ENCODE results near the gene LATS1.

Gene LATS1

GRCh38 chr6:149727793-149728498 lies 10.0 kb upstream of the LATS1 start:
- no peak overlapping the region for H2AFZ ChIP-seq (ENCODE audit: low read length, unreplicated experiment)
- H3K27ac ChIP-seq (ENCODE audit: low read depth, low read length), result no peak overlapping the region
- no peaks in the 10 kb centered on the region for H3K79me2 ChIP-seq (ENCODE audit: control insufficient read depth, insufficient read depth, low read length, unreplicated experiment)
- H3K4me1 ChIP-seq (ENCODE audit: control insufficient read depth, insufficient read depth, low read length, unreplicated experiment), result peaks cover 5% of the 10 kb centered on the region
- H3K27me3 ChIP-seq (ENCODE audit: insufficient read depth, low read length), result no peaks in the 10 kb centered on the region
- H3K36me3 ChIP-seq (ENCODE audit: insufficient read depth, low read length), result 0 out of 2 replicates have a peak, but pooled peaks cover 8% of the 10 kb centered on the region
- H3K4me3 ChIP-seq (ENCODE audit: low read depth, low read length), result no peak overlapping the region

DNA sequence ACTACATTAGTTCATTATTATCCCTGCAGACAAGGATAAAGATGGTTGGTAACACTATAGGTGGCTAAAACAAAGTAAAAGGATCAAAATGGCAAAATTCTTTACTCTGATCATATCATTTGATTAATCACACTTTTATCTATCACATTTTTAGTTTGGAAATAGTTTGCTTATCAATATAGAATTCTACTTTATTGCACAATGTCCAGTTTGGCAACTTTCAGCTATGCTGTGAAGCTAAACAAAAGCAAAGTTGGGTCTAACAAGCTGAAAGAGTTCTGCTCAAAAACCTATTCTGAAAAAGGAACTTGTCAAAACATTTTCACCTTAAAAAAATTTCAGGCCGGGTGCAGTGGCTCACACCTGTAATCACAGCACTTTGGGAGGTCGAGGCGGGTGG lies 7.9 kb upstream of the LATS1 start:
- Histone ChIP-seq H3K27ac (ENCODE audit: low read depth, low read length) (no peak overlapping the region), H3K4me3 (ENCODE audit: low read depth, low read length) (no peak overlapping the region), H3K79me2 (ENCODE audit: control insufficient read depth, insufficient read depth, low read length, unreplicated experiment) (no peaks in the 10 kb centered on the region), H2AFZ (ENCODE audit: low read length, unreplicated experiment) (no peak overlapping the region), H3K4me1 (ENCODE audit: control insufficient read depth, insufficient read depth, low read length, unreplicated experiment) (peaks cover 5% of the 10 kb centered on the region), H3K27me3 (ENCODE audit: insufficient read depth, low read length) (no peaks in the 10 kb centered on the region), H3K36me3 (ENCODE audit: insufficient read depth, low read length) (0 out of 2 replicates have a peak, but pooled peaks cover 8% of the 10 kb centered on the region)

- Histone ChIP-seq H3K79me2 (ENCODE audit: control insufficient read depth, insufficient read depth, low read length, unreplicated experiment) (no peaks in the 10 kb centered on the region), H3K4me1 (ENCODE audit: control insufficient read depth, insufficient read depth, low read length, unreplicated experiment) (peaks cover 5% of the 10 kb centered on the region), H2AFZ (ENCODE audit: low read length, unreplicated experiment) (no peak overlapping the region), H3K27ac (ENCODE audit: low read depth, low read length) (no peak overlapping the region), H3K4me3 (ENCODE audit: low read depth, low read length) (no peak overlapping the region), H3K36me3 (ENCODE audit: insufficient read depth, low read length) (0 out of 2 replicates have a peak, but pooled peaks cover 3% of the 10 kb centered on the region), H3K27me3 (ENCODE audit: insufficient read depth, low read length) (no peaks in the 10 kb centered on the region)
Observed at GRCh38 chr6:149723771-149724417, 6.0 kb upstream of the LATS1 start.

DNA sequence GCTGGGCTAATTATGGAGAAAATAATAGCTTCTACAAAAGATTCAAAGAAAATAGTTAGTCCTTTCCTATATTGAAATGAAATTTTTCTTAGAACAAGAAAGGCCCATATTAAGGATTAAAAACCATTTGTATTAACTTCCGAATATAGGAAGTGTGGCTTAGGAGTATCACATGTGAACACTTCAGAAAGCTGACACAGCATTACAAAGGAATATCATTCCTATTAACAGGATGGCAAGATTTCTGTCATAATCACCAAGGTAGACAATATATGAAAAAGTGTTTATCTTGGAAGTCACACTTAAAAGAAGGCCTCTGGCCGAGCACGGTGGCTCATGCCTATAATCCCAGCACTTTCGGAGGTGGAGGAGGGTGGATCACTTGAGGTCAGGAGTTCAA lies 5.4 kb upstream of the LATS1 start:
- H3K4me1 ChIP-seq (ENCODE audit: control insufficient read depth, insufficient read depth, low read length, unreplicated experiment), result peaks cover 8% of the 10 kb centered on the region
- H3K4me3 ChIP-seq (ENCODE audit: low read depth, low read length), result no peak overlapping the region
- H3K36me3 ChIP-seq (ENCODE audit: insufficient read depth, low read length), result 0 out of 2 replicates have a peak, but pooled peaks cover 3% of the 10 kb centered on the region
- H3K27ac ChIP-seq (ENCODE audit: low read depth, low read length), result no peak overlapping the region
- no peak overlapping the region for H2AFZ ChIP-seq (ENCODE audit: low read length, unreplicated experiment)
- H3K27me3 ChIP-seq (ENCODE audit: insufficient read depth, low read length), result no peaks in the 10 kb centered on the region
- H3K79me2 ChIP-seq (ENCODE audit: control insufficient read depth, insufficient read depth, low read length, unreplicated experiment), result peaks cover 5% of the 10 kb centered on the region

DNA sequence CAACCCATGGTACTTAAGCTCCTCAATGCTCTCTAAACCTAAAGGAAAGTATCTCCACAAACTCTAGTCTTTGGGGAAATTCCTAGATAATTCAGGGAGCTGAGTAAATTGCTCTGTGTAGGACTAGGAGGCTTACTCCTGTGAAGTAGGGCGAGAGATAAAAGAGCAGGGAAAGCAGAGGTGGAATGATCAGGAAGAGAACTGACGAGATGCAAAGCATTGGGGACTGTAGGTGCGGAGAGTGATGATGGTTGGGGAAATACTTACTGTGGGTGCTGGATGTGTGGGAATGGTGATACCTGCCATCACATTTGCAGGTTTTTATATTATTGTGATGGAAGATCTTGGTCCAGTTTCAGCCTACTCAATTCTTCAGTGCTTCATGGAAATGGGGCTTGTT lies 1.6 kb upstream of the LATS1 start:
- peaks cover 8% of the 10 kb centered on the region for H3K4me1 ChIP-seq (ENCODE audit: control insufficient read depth, insufficient read depth, low read length, unreplicated experiment)
- no peaks in the 10 kb centered on the region for H3K27me3 ChIP-seq (ENCODE audit: insufficient read depth, low read length)
- H3K79me2 ChIP-seq (ENCODE audit: control insufficient read depth, insufficient read depth, low read length, unreplicated experiment), result peaks cover 41% of the 10 kb centered on the region
- no peak overlapping the region for H3K4me3 ChIP-seq (ENCODE audit: low read depth, low read length)
- no peak overlapping the region for H2AFZ ChIP-seq (ENCODE audit: low read length, unreplicated experiment)
- no peaks in the 10 kb centered on the region for H3K36me3 ChIP-seq (ENCODE audit: insufficient read depth, low read length)
- H3K27ac ChIP-seq (ENCODE audit: low read depth, low read length), result no peak overlapping the region

GRCh38 chr6:149717255-149717587 lies 680 bp downstream of the LATS1 start:
- peak overlapping the region; percentile 88 for H3K27ac ChIP-seq (ENCODE audit: low read depth, low read length)
- H3K4me1 ChIP-seq (ENCODE audit: control insufficient read depth, insufficient read depth, low read length, unreplicated experiment), result peaks cover 3% of the 10 kb centered on the region
- peaks cover 61% of the 10 kb centered on the region for H3K79me2 ChIP-seq (ENCODE audit: control insufficient read depth, insufficient read depth, low read length, unreplicated experiment)
- no peaks in the 10 kb centered on the region for H3K36me3 ChIP-seq (ENCODE audit: insufficient read depth, low read length)
- peak overlapping the region; percentile 94 for H3K4me3 ChIP-seq (ENCODE audit: low read depth, low read length)
- peak overlapping the region; percentile 95 for H2AFZ ChIP-seq (ENCODE audit: low read length, unreplicated experiment)
- H3K27me3 ChIP-seq (ENCODE audit: insufficient read depth, low read length), result no peaks in the 10 kb centered on the region

GRCh38 chr6:149716181-149716963 lies 1.5 kb downstream of the LATS1 start:
- H3K27me3 ChIP-seq (ENCODE audit: insufficient read depth, low read length), result no peaks in the 10 kb centered on the region
- H3K79me2 ChIP-seq (ENCODE audit: control insufficient read depth, insufficient read depth, low read length, unreplicated experiment), result peaks cover 66% of the 10 kb centered on the region
- H3K27ac ChIP-seq (ENCODE audit: low read depth, low read length), result peak overlapping the region; percentile 88

DNA sequence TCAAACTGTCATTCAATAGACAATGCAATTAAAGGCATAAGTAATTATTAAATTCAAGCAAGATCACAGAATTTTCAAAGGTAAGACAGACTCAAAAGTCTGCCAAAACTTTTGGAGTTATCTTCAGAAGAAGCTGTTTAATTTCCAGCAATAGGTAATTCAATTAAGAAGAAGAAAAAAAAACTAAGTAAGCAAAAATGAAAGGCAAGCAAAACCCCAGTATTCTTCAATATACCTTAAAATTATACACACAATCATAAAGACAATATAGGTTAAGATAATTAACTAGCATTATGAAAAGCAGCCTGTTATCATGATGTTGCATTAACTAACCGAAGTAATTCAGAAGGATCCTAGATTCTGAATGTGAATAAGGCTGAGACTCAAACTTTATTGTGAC lies 3.5 kb downstream of the LATS1 start:
- Histone ChIP-seq H3K4me3 (ENCODE audit: low read depth, low read length) (no peak overlapping the region), H3K27me3 (ENCODE audit: insufficient read depth, low read length) (no peaks in the 10 kb centered on the region), H3K27ac (ENCODE audit: low read depth, low read length) (no peak overlapping the region), H2AFZ (ENCODE audit: low read length, unreplicated experiment) (no peak overlapping the region), H3K79me2 (ENCODE audit: control insufficient read depth, insufficient read depth, low read length, unreplicated experiment) (peaks cover 83% of the 10 kb centered on the region), H3K36me3 (ENCODE audit: insufficient read depth, low read length) (no peaks in the 10 kb centered on the region), H3K4me1 (ENCODE audit: control insufficient read depth, insufficient read depth, low read length, unreplicated experiment) (peaks cover 7% of the 10 kb centered on the region)

More at GRCh38 chr6:149716181-149716963, 1.5 kb downstream of the LATS1 start:
- Histone ChIP-seq H3K4me3 (ENCODE audit: low read depth, low read length) (peak overlapping the region; percentile 94), H3K4me1 (ENCODE audit: control insufficient read depth, insufficient read depth, low read length, unreplicated experiment) (peaks cover 3% of the 10 kb centered on the region), H3K36me3 (ENCODE audit: insufficient read depth, low read length) (no peaks in the 10 kb centered on the region), H2AFZ (ENCODE audit: low read length, unreplicated experiment) (no peak overlapping the region)

DNA sequence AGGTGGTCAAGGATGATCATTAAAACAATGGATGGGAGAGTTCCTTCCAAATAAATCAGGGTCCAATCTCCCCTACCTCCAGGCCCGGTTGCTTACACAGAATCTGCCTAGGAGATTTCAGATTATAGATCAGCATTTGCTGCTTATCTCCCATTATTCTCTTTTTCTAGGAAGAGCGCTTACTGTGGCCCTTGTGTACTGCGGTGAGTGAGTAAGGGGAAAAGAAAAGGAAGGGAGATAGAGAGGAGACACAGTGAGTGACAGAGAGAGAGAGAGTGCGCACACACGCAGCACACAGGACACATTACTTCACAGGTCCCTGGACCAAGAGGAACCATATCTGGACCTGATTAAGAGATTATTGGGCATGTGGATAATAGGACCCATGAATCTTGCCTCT lies 6.2 kb downstream of the LATS1 start:
- H3K27me3 ChIP-seq (ENCODE audit: insufficient read depth, low read length), result no peaks in the 10 kb centered on the region
- peaks cover 4% of the 10 kb centered on the region for H3K4me1 ChIP-seq (ENCODE audit: control insufficient read depth, insufficient read depth, low read length, unreplicated experiment)
- H3K36me3 ChIP-seq (ENCODE audit: insufficient read depth, low read length), result no peaks in the 10 kb centered on the region
- peaks cover 86% of the 10 kb centered on the region for H3K79me2 ChIP-seq (ENCODE audit: control insufficient read depth, insufficient read depth, low read length, unreplicated experiment)
- H3K4me3 ChIP-seq (ENCODE audit: low read depth, low read length), result no peak overlapping the region
- no peak overlapping the region for H2AFZ ChIP-seq (ENCODE audit: low read length, unreplicated experiment)
- H3K27ac ChIP-seq (ENCODE audit: low read depth, low read length), result no peak overlapping the region

GRCh38 chr6:149701714-149702113 lies 16.2 kb downstream of the LATS1 start:
- Histone ChIP-seq H2AFZ (ENCODE audit: low read length, unreplicated experiment) (no peak overlapping the region), H3K4me1 (ENCODE audit: control insufficient read depth, insufficient read depth, low read length, unreplicated experiment) (peaks cover 20% of the 10 kb centered on the region), H3K27ac (ENCODE audit: low read depth, low read length) (no peak overlapping the region), H3K4me3 (ENCODE audit: low read depth, low read length) (no peak overlapping the region), H3K36me3 (ENCODE audit: insufficient read depth, low read length) (peaks cover 4% of the 10 kb centered on the region; the same call in 1 of the 2 replicates), H3K27me3 (ENCODE audit: insufficient read depth, low read length) (no peaks in the 10 kb centered on the region), H3K79me2 (ENCODE audit: control insufficient read depth, insufficient read depth, low read length, unreplicated experiment) (peaks cover 66% of the 10 kb centered on the region)
